Thyroid gland (tissue), 4 donors: ENCODE results near the gene C1orf115.

Source experiments
- CTCF ChIP-seq, 6 experiments: fragments of 200-600 bp in 3 of 6; fragments of 450-650 bp in 3 of 6; sonication (generic) in 3 of 6; IDR thresholded peaks; one replicate each; pipeline ENCODE4 v1.5.1; 2016 to 2019; ENCODE audit warnings: antibody characterized with exemption in 6 of 6, mild to moderate bottlenecking in 2 of 6, inconsistent platforms in 1 of 6, moderate library complexity in 1 of 6
- POLR2A ChIP-seq, 2 donors: fragments of 450-650 bp; IDR thresholded peaks; one replicate each; pipeline ENCODE4 v1.6.1; 2017; ENCODE audit warnings: antibody characterized with exemption in 2 of 2, mild to moderate bottlenecking in 2 of 2, moderate library complexity in 1 of 2

DNA sequence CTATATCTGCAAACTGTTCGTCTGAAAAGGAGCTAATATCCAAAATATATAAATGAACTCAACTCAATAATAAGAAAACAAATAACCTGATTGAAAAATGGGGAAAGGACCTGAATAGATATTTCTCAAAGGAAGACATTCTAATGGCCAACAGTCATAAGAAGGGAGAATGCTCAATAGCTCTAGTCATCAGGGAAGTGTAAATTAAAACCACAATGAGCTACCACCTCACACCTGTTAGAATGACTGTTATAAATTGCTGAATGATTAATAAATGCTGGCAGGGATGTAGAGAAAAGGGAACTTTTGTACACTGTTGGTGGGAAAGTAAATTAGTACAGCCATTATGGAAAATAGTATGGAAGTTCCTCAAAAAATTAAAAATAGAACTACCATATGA lies 21.2 kb upstream of the C1orf115 start:
- no peak for TF ChIP-seq CTCF (IDR thresholded peaks at IDR 0.05)
- no peak for TF ChIP-seq POLR2A (IDR thresholded peaks at IDR 0.05)
